Right atrium auricular region (tissue), 2 donors: ENCODE results near the gene EFNA5. TPM values are rescaled to one million over a fixed set of nuclear protein-coding genes. Genes with fewer than 3 reads are reported as not detected.

Experiments
- DNase-seq: peaks from one replicate; pipeline ENCODE4 v3.0.0-alpha.2; 2019; ENCODE audit warnings: low spot score
- H3K27ac ChIP-seq, 2 donors: fragments of 200-600 bp; sonication (generic); 1 replicate in 1 of 2; 2 replicates in 1 of 2; pipeline ENCODE4 v1.5.1; 2016 to 2019
- H3K27me3 ChIP-seq, 2 donors: fragments of 200-600 bp; sonication (generic); one replicate each; pipeline versions ENCODE4 v1.5.1 to v1.6.0; 2017 to 2019
- H3K36me3 ChIP-seq: fragments of 200-600 bp; sonication (generic); one replicate; pipeline ENCODE4 v1.5.1; 2016
- H3K4me1 ChIP-seq, 2 donors: fragments of 200-600 bp; sonication (generic); one replicate each; pipeline versions ENCODE4 v1.5.1 to v1.6.0; 2017 to 2019
- H3K4me3 ChIP-seq, 2 donors: fragments of 200-600 bp; sonication (generic); 1 replicate in 1 of 2; 2 replicates in 1 of 2; pipeline ENCODE4 v1.5.1; 2017 to 2019; ENCODE audit warnings: mild to moderate bottlenecking in 1 of 2, moderate library complexity in 1 of 2
- H3K9me3 ChIP-seq, 2 donors: fragments of 200-600 bp; sonication (generic); one replicate each; pipeline ENCODE4 v1.5.1; 2019
- CTCF ChIP-seq, 2 donors: fragments of 200-600 bp; sonication (generic); IDR thresholded peaks; one replicate each; pipeline ENCODE4 v1.5.1; 2019; ENCODE audit warnings: antibody characterized with exemption in 2 of 2
- total RNA-seq, 2 donors: library from RNA; depleted of rRNA; stranded (reverse); fragments of >200 nt; gene quantifications; one replicate each; pipeline ENCODE4 v1.1.0, GENCODE V29; 2016

EFNA5 gene
- total RNA-seq, 2 donors from 2014 or later = 17.0 to 19.2 TPM

GRCh38 chr5:107563959-107564544 lies 106.7 kb downstream of the EFNA5 start:
- H3K36me3 ChIP-seq = no peaks in the 10 kb centered on the region
- H3K4me3 ChIP-seq = no peak overlapping the region
- TF ChIP-seq CTCF (IDR thresholded peaks at IDR 0.05) = no peak
- H3K4me1 ChIP-seq = peaks cover 0 to 25% of the 10 kb centered on the region in 2 donors
- H3K27me3 ChIP-seq = no peaks in the 10 kb centered on the region
- DNase-seq = no peak
- H3K27ac ChIP-seq = peak overlapping the region in 1 of 2 donors; percentile 4
- H3K9me3 ChIP-seq = no peaks in the 10 kb centered on the region

- H3K9me3 ChIP-seq = no peaks in the 10 kb centered on the region
- H3K27me3 ChIP-seq = no peaks in the 10 kb centered on the region
- DNase-seq = no peak
- peaks cover 0 to 7% of the 10 kb centered on the region in 2 donors for H3K4me1 ChIP-seq
- no peak overlapping the region for H3K27ac ChIP-seq
- no peak for TF ChIP-seq CTCF (IDR thresholded peaks at IDR 0.05)
- no peak overlapping the region for H3K4me3 ChIP-seq
- no peaks in the 10 kb centered on the region for H3K36me3 ChIP-seq
Measured at GRCh38 chr5:107560377-107560776, 110.4 kb downstream of the EFNA5 start.

- peaks cover 0 to 7% of the 10 kb centered on the region in 2 donors for H3K4me1 ChIP-seq
- H3K36me3 ChIP-seq = no peaks in the 10 kb centered on the region
- no peaks in the 10 kb centered on the region for H3K9me3 ChIP-seq
- no peak for DNase-seq
- no peaks in the 10 kb centered on the region for H3K27me3 ChIP-seq
- H3K4me3 ChIP-seq = no peak overlapping the region
- no peak for TF ChIP-seq CTCF (IDR thresholded peaks at IDR 0.05)
- peak overlapping the region in 1 of 2 donors; percentile 83 for H3K27ac ChIP-seq
Measured at GRCh38 chr5:107558823-107559375, 111.8 kb downstream of the EFNA5 start.

GRCh38 chr5:107557051-107557658 lies 113.6 kb downstream of the EFNA5 start:
- DNase-seq = no peak
- no peaks in the 10 kb centered on the region for H3K36me3 ChIP-seq
- no peak for TF ChIP-seq CTCF (IDR thresholded peaks at IDR 0.05)
- no peaks in the 10 kb centered on the region for H3K9me3 ChIP-seq
- H3K27ac ChIP-seq = peak overlapping the region; percentile 20 to 83
- peaks cover 0 to 7% of the 10 kb centered on the region in 2 donors for H3K4me1 ChIP-seq
- no peak overlapping the region for H3K4me3 ChIP-seq
- no peaks in the 10 kb centered on the region for H3K27me3 ChIP-seq

DNA sequence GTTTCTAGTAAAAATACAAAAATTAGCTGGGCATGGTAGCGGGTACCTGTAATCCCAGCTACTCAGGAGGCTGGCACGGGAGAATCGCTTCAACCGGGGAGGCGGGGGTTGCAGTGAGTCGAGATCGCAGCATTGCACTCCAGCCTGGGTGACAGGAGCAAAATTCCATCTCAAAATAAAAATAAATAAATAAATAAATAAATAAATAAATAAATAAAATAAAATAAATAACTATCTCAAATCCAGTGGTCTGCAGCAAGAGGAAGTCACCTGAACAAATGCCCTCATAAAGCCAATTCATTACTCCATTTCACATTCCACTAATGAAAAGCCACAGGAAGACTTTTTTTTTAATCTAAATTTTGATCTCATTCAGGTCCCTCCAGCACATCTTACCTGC lies 114.2 kb downstream of the EFNA5 start:
- Histone ChIP-seq H3K27me3 (no peaks in the 10 kb centered on the region), H3K4me1 (peaks cover 0 to 7% of the 10 kb centered on the region in 2 donors), H3K36me3 (no peaks in the 10 kb centered on the region), H3K4me3 (no peak overlapping the region), H3K9me3 (no peaks in the 10 kb centered on the region), H3K27ac (peak overlapping the region; percentile 20 to 83)
- no peak for DNase-seq
- no peak for TF ChIP-seq CTCF (IDR thresholded peaks at IDR 0.05)
